ENCODE data around the gene ZC3HAV1.

The ZC3HAV1 gene

GRCh38 chr7:139089118-139089517 lies 20.4 kb downstream of the ZC3HAV1 start:
- H3K4me3 ChIP-seq (ENCODE audit: low read depth, low read length) = no peak overlapping the region
- DNase-seq (ENCODE audit: low read depth, low spot score) = no peak
- in situ Hi-C loops (cut with HindIII; ENCODE audit: low sequenced_read_pairs) = no loop called here
- TF ChIP-seq, protein P1, sequence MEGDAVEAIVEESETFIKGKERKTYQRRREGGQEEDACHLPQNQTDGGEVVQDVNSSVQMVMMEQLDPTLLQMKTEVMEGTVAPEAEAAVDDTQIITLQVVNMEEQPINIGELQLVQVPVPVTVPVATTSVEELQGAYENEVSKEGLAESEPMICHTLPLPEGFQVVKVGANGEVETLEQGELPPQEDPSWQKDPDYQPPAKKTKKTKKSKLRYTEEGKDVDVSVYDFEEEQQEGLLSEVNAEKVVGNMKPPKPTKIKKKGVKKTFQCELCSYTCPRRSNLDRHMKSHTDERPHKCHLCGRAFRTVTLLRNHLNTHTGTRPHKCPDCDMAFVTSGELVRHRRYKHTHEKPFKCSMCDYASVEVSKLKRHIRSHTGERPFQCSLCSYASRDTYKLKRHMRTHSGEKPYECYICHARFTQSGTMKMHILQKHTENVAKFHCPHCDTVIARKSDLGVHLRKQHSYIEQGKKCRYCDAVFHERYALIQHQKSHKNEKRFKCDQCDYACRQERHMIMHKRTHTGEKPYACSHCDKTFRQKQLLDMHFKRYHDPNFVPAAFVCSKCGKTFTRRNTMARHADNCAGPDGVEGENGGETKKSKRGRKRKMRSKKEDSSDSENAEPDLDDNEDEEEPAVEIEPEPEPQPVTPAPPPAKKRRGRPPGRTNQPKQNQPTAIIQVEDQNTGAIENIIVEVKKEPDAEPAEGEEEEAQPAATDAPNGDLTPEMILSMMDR (IDR thresholded peaks at IDR 0.05; ENCODE audit: low read depth, low read length) = no peak

GRCh38 chr7:139088268-139088667 lies 21.3 kb downstream of the ZC3HAV1 start:
- no peak overlapping the region for H3K4me3 ChIP-seq (ENCODE audit: low read depth, low read length)
- TF ChIP-seq, protein P1 (IDR thresholded peaks at IDR 0.05; ENCODE audit: low read depth, low read length) = no peak
- DNase-seq (ENCODE audit: low read depth, low spot score) = no peak
- in situ Hi-C loops (cut with HindIII; ENCODE audit: low sequenced_read_pairs) = no loop called here

DNA sequence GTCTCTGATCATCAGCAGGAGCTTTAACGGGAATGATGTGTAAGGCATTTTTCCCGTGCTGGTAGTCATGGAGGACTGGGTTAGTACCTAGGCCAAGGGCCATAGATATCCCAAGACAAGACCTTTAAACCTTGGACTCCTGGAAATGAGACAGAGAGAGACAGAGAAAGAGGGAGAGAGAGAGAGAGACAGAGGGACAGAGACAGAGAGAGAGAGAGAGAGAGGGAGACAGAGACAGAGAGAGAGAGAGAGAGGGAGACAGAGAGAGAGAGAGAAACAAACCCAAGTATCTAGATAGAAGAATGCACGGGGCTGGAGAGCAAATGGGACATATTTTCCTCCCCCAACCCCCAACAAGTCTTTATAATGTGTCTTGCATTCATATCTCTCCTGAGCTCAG lies 22.3 kb downstream of the ZC3HAV1 start:
- TF ChIP-seq, protein P1 (IDR thresholded peaks at IDR 0.05; ENCODE audit: low read depth, low read length) = no peak
- in situ Hi-C loops (cut with HindIII; ENCODE audit: low sequenced_read_pairs) = no loop called here
- no peak for DNase-seq (ENCODE audit: low read depth, low spot score)
- no peak overlapping the region for H3K4me3 ChIP-seq (ENCODE audit: low read depth, low read length)

DNA sequence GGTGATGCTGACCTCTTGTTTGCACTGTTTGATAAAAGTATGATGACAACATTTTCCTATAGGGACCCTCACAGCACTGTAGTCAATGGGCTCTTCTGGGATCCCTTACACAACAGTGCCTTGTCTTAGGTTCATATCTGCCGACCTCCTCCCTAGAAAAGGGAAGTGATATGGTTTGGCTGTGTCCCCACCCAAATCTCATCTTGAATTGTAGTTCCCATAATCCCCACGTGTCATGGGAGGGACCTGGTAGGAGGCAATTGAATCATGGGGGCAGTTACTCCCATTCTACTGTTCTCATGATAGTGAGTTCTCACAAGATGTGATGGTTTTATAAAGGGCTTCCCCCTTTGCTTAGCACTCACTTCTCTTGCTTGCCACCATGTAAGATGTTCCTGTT lies 23.1 kb downstream of the ZC3HAV1 start:
- no peak overlapping the region for H3K4me3 ChIP-seq (ENCODE audit: low read depth, low read length)
- TF ChIP-seq, protein P1 (IDR thresholded peaks at IDR 0.05; ENCODE audit: low read depth, low read length) = no peak
- in situ Hi-C loops (cut with HindIII; ENCODE audit: low sequenced_read_pairs) = no loop called here
- no peak for DNase-seq (ENCODE audit: low read depth, low spot score)

DNA sequence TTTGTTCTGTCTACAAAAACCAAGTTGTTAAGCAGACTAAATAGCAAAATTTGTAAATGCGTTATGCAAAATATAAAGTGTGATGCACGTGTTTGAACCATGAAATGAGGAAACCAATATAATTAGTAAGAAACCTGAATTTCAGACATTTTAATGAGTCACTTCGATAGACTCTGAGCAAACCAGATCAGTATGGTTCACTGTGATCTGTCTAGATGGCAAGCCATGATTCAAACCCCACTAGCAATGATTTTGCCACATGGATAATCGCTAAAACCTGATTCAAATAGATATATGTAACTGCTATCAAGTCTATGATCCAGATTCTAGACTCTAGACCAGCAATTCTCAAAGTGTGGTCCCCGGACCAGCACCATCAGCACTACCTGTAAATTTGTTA lies 24.8 kb downstream of the ZC3HAV1 start:
- TF ChIP-seq, protein P1 (IDR thresholded peaks at IDR 0.05; ENCODE audit: low read depth, low read length) = no peak
- in situ Hi-C loops (cut with HindIII; ENCODE audit: low sequenced_read_pairs) = no loop called here

GRCh38 chr7:139081584-139081983 lies 27.9 kb downstream of the ZC3HAV1 start:
- TF ChIP-seq, protein P1 (IDR thresholded peaks at IDR 0.05; ENCODE audit: low read depth, low read length) = no peak
- H3K4me3 ChIP-seq (ENCODE audit: low read depth, low read length) = no peak overlapping the region
- no peak for DNase-seq (ENCODE audit: low read depth, low spot score)

More for the DNA sequence above, 24.8 kb downstream of the ZC3HAV1 start:
- H3K4me3 ChIP-seq (ENCODE audit: low read depth, low read length) = no peak overlapping the region
- no peak for DNase-seq (ENCODE audit: low read depth, low spot score)

DNA sequence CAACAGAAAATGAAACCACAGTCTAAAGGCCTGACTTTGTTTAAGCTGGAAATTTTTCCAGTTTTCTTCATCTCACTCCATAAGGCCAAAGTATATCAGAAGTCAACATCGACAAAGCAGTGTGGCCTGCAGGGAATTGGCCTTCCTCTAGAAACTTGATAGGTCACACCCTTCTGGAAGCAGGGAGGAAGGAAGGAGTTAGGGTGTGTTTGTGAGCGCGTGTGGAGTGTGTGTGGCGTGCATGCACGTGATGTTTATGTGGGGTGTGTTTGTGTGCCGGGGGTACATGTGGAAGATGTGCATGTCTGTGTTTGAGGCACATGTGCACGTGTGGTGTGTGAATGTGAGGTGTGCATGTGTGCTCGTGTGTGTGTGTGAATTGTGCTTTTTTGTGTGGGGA lies 28.6 kb downstream of the ZC3HAV1 start:
- H3K4me3 ChIP-seq (ENCODE audit: low read depth, low read length) = no peak overlapping the region
- in situ Hi-C loops (cut with HindIII; ENCODE audit: low sequenced_read_pairs) = no loop called here
- DNase-seq (ENCODE audit: low read depth, low spot score) = no peak
- TF ChIP-seq, protein P1 (IDR thresholded peaks at IDR 0.05; ENCODE audit: low read depth, low read length) = no peak

More at GRCh38 chr7:139081584-139081983, 27.9 kb downstream of the ZC3HAV1 start:
- in situ Hi-C loops (cut with HindIII; ENCODE audit: low sequenced_read_pairs) = no loop called here

All from astrocyte of the spinal cord (primary cell).